Measurements from ENCODE around the gene PBXIP1. TPM values are rescaled to one million over a fixed set of nuclear protein-coding genes. Genes with fewer than 3 reads are reported as not detected.

Gene PBXIP1
- total RNA-seq, 4 donors from 2014 or later = 66.6 to 117 (median 109) TPM

- H3K27me3 ChIP-seq = no peaks in the 10 kb centered on the region
- DNase-seq = peak in 2 of 3 donors; percentile 94 to 95
- H3K36me3 ChIP-seq = peaks cover 0 to 17% (median 0%) of the 10 kb centered on the region in 3 donors
- no peaks in the 10 kb centered on the region for H3K9me3 ChIP-seq
- peaks cover 0 to 24% (median 4%) of the 10 kb centered on the region in 4 donors for H3K4me1 ChIP-seq
- H3K27ac ChIP-seq = peak overlapping the region in 3 of 4 donors; percentile 73 to 93 (median 87)
- TF ChIP-seq POLR2A (IDR thresholded peaks at IDR 0.05) (peak; percentile 95 to 98), CTCF (IDR thresholded peaks at IDR 0.05) (no peak)
- no peak overlapping the region for H3K4me3 ChIP-seq
Measured at GRCh38 chr1:154931940-154932487, 23.9 kb downstream of the PBXIP1 start.

GRCh38 chr1:154926201-154926600 lies 29.7 kb downstream of the PBXIP1 start:
- DNase-seq = no peak
- no peaks in the 10 kb centered on the region for H3K27me3 ChIP-seq
- peaks cover 0 to 2% (median 0%) of the 10 kb centered on the region in 4 donors for H3K4me1 ChIP-seq
- H3K27ac ChIP-seq = no peak overlapping the region
- H3K9me3 ChIP-seq = no peaks in the 10 kb centered on the region
- no peak overlapping the region for H3K4me3 ChIP-seq
- H3K36me3 ChIP-seq = peaks cover 0 to 50% (median 0%) of the 10 kb centered on the region in 3 donors
- TF ChIP-seq POLR2A (IDR thresholded peaks at IDR 0.05) = no peak
- no peak for TF ChIP-seq CTCF (IDR thresholded peaks at IDR 0.05)

GRCh38 chr1:154925335-154926170 lies 30.3 kb downstream of the PBXIP1 start:
- H3K27me3 ChIP-seq = no peaks in the 10 kb centered on the region
- no peak overlapping the region for H3K27ac ChIP-seq
- no peak overlapping the region for H3K4me3 ChIP-seq
- no peak for TF ChIP-seq CTCF (IDR thresholded peaks at IDR 0.05)
- no peak for TF ChIP-seq POLR2A (IDR thresholded peaks at IDR 0.05)
- H3K9me3 ChIP-seq = no peaks in the 10 kb centered on the region
- no peak for DNase-seq
- H3K36me3 ChIP-seq = peaks cover 0 to 52% (median 0%) of the 10 kb centered on the region in 3 donors
- no peaks in the 10 kb centered on the region for H3K4me1 ChIP-seq

- DNase-seq = no peak
- Histone ChIP-seq H3K4me3 (no peak overlapping the region), H3K4me1 (no peaks in the 10 kb centered on the region), H3K27ac (no peak overlapping the region), H3K9me3 (no peaks in the 10 kb centered on the region), H3K36me3 (peaks cover 0 to 44% (median 0%) of the 10 kb centered on the region in 3 donors), H3K27me3 (no peaks in the 10 kb centered on the region)
- TF ChIP-seq CTCF (IDR thresholded peaks at IDR 0.05) (no peak), POLR2A (IDR thresholded peaks at IDR 0.05) (no peak)
Measured at GRCh38 chr1:154923695-154924094, 32.2 kb downstream of the PBXIP1 start.

- no peak for DNase-seq
- H3K9me3 ChIP-seq = no peaks in the 10 kb centered on the region
- no peaks in the 10 kb centered on the region for H3K36me3 ChIP-seq
- H3K27me3 ChIP-seq = no peaks in the 10 kb centered on the region
- no peak overlapping the region for H3K4me3 ChIP-seq
- TF ChIP-seq POLR2A (IDR thresholded peaks at IDR 0.05) = no peak
- TF ChIP-seq CTCF (IDR thresholded peaks at IDR 0.05) = no peak
- H3K4me1 ChIP-seq = no peaks in the 10 kb centered on the region
- no peak overlapping the region for H3K27ac ChIP-seq
Measured at GRCh38 chr1:154913273-154913672, 42.6 kb downstream of the PBXIP1 start.
